ENCODE results near the gene CADM2. TPM values are rescaled to one million over a fixed set of nuclear protein-coding genes. Genes with fewer than 3 reads are reported as not detected.

Gene CADM2
- total and polyA plus RNA-seq, 12 donors, result 0.12 to 3.0 (median 0.62) TPM

DNA sequence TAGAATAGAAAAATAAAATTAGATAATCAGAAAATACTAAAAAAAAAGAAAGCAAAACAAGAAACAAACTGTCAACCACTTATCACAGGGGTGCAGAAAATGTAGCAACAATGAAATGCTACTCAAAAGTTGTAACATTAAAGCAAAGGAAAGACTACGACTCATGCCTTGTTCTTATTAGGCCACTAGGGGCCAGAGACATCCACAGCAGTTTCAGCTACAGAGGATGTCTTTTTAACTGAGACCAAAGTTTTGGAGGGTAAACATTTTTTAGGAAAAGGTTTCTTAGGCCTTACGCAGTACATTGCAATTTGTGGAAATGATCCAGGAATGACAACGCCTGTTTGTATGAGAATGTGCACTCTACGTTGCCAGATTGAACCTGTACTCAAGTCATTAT lies 15.4 kb upstream of the CADM2 start:
- TF ChIP-seq, protein P1, sequence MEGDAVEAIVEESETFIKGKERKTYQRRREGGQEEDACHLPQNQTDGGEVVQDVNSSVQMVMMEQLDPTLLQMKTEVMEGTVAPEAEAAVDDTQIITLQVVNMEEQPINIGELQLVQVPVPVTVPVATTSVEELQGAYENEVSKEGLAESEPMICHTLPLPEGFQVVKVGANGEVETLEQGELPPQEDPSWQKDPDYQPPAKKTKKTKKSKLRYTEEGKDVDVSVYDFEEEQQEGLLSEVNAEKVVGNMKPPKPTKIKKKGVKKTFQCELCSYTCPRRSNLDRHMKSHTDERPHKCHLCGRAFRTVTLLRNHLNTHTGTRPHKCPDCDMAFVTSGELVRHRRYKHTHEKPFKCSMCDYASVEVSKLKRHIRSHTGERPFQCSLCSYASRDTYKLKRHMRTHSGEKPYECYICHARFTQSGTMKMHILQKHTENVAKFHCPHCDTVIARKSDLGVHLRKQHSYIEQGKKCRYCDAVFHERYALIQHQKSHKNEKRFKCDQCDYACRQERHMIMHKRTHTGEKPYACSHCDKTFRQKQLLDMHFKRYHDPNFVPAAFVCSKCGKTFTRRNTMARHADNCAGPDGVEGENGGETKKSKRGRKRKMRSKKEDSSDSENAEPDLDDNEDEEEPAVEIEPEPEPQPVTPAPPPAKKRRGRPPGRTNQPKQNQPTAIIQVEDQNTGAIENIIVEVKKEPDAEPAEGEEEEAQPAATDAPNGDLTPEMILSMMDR (IDR thresholded peaks at IDR 0.05), result no peak
- no peak for DNase-seq
- ATAC-seq, result no peak
- Histone ChIP-seq H3K4me3 (no peak overlapping the region), H3K27ac (no peak overlapping the region), H3K27me3 (peaks cover 0 to 3% (median 0%) of the 10 kb centered on the region in 7 donors), H3K4me1 (no peaks in the 10 kb centered on the region), H3K36me3 (no peaks in the 10 kb centered on the region), H3K9me3 (no peaks in the 10 kb centered on the region)
- intact Hi-C loops (cut with DNase I), result no loop called here
- 60 to 64% methylated on average over 4 of the region's 4 CpGs for WGBS, 2 donors

DNA sequence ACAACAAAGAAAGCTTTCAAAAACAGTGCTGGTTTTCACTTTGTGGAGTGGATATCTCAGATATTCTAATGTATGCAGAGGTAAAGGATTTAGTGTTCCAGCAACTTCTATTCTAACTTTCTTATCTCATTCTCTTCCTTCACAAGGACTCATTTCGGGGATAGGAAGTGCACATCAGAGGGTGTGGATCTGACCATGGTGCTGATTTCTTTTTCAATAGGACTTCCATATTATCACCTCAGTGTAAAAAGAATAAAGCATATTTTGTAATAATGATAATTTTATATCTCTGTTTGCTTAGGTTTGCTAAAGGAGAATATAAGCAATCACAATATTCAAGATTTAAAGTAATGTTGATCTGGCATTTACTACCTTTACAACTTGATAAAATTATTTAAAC lies 12.5 kb upstream of the CADM2 start:
- no peaks in the 10 kb centered on the region for H3K4me1 ChIP-seq
- WGBS, 2 donors, result 0 to 2% methylated on average over 1 of the region's 1 CpG
- intact Hi-C loops (cut with DNase I), result no loop called here
- TF ChIP-seq, protein P1 (IDR thresholded peaks at IDR 0.05), result no peak
- no peak overlapping the region for H3K4me3 ChIP-seq
- no peak for ATAC-seq
- peaks cover 0 to 3% (median 0%) of the 10 kb centered on the region in 7 donors for H3K27me3 ChIP-seq
- no peaks in the 10 kb centered on the region for H3K36me3 ChIP-seq
- H3K27ac ChIP-seq, result no peak overlapping the region
- peaks cover 0 to 6% (median 0%) of the 10 kb centered on the region in 11 donors for H3K9me3 ChIP-seq
- DNase-seq, result no peak

DNA sequence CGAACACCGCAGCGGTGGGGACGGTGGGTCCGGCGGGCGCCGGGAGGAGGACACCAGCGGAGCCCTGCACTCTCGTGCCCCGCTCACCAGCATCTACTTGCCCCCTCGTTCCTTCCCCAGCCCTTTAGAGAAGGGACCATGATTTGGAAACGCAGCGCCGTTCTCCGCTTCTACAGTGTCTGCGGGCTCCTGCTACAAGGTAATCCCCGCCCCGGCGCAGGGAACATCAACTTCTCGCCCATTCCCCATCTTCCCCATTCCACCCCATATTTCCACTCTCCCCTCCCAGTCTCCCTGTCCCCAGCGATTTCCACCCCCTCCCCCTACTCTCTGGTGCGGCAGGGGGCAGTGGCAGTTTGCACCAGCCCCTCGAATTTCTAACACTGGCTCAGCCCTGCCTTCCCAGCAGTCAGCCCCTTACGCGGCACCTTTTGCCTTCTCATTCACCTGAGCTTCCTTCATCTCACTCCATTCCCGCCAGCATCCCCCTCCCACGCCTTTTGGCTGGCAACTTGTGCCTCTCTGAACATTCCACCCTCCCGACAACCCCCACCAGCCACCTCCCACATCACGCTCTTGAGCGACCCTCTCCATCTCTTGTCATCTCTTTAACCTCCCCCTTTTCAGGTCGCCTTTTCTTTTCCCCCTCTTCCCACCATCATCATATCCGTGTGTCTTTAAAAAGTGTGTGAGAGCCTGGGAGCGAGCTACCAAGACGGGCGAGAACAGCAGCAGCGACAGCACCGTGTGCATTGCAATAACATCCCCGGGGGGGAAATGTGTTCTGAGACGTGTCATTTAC lies 882 bp downstream of the CADM2 start:
- no peak for DNase-seq
- intact Hi-C loops (cut with DNase I), result no loop called here

DNA sequence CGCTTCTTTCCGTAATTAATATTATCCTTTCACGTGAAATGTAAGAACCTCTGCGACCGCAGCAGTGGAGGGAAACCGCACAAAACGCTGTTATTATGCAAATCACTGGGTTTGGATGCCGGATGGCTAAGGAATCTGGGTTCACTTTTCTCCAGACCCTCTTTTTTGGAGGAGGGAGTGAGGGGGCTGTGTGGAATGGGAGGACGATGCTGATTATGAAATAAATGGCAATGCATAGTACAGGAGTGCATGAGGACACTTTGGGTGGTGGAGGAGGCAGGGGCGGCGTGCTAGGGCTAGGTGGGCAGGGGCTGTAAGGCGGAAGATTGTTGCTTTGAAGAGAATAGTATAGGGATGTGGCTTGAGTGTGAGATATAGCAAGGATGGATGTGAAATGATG lies 1.8 kb downstream of the CADM2 start:
- Histone ChIP-seq H3K27ac (no peak overlapping the region), H3K36me3 (no peaks in the 10 kb centered on the region), H3K27me3 (peaks cover 0 to 65% (median 51%) of the 10 kb centered on the region in 7 donors), H3K9me3 (no peaks in the 10 kb centered on the region), H3K4me1 (peaks cover 0 to 21% (median 8%) of the 10 kb centered on the region in 9 donors), H3K4me3 (no peak overlapping the region)
- intact Hi-C loops (cut with DNase I), result no loop called here
- TF ChIP-seq, protein P1 (IDR thresholded peaks at IDR 0.05), result no peak
- no peak for DNase-seq
- 3% methylated on average over 12 of the region's 12 CpGs for WGBS, 2 donors
- no peak for ATAC-seq

More for the DNA sequence above, 882 bp downstream of the CADM2 start:
- TF ChIP-seq, protein P1 (IDR thresholded peaks at IDR 0.05), result no peak
- Histone ChIP-seq H3K4me1 (peaks cover 0 to 21% (median 8%) of the 10 kb centered on the region in 9 donors), H3K27ac (no peak overlapping the region), H3K9me3 (no peaks in the 10 kb centered on the region), H3K4me3 (peak overlapping the region in 9 of 10 donors; percentile 32 to 60 (median 54)), H3K27me3 (peaks cover 0 to 64% (median 51%) of the 10 kb centered on the region in 7 donors), H3K36me3 (no peaks in the 10 kb centered on the region)
- ATAC-seq, result peak in 1 of 8 donors; percentile 13
- WGBS, 2 donors, result 1 to 2% methylated on average over 40 of the region's 40 CpGs
